GM21515 (cell line): ENCODE measurements around the gene HSD17B4.
"Not testable (repeated sequence)": the region's sequence is repeated elsewhere in the genome, so short reads cannot be mapped to it uniquely, and the experiment has no call there.

Experiments
- ATAC-seq: cut with Tn5 transposase; IDR thresholded peaks from one replicate; pipeline ENCODE4 v1.9.1; 2021; ENCODE audit not compliant: unreplicated experiment

The HSD17B4 gene

DNA sequence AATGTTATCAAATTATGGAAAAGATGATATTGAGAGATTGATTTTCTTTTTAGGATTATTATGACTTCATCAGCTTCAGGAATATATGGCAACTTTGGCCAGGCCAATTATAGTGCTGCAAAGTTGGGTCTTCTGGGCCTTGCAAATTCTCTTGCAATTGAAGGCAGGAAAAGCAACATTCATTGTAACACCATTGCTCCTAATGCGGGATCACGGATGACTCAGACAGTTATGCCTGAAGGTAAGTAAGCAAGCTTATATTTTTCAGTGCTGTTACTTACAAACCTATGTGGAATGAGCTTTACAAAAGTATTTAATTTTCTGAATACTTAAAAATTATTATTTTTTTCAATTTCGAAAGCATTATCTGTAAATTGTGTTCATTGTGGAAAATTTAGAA, 26.5 kb downstream of the HSD17B4 start:
- ATAC-seq: no peak

DNA sequence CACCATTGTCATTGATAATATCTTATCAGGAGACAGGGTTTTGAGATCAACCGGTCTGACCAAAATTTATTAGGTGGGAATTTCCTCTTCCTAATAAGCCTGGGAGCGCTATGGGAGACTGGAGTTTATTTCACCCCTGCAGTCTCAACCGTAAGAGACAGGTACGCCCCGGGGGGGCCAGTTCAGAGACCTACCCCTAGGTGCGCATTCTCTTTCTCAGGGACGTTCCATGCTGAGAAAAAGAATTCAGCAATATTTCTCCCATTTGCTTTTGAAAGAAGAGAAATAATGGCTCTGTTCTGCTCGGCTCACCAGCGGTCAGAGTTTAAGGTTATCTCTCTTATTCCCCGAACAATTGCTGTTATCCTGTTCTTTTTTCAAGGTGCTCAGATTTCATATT, 28.3 kb downstream of the HSD17B4 start:
- not testable (repeated sequence) for ATAC-seq

DNA sequence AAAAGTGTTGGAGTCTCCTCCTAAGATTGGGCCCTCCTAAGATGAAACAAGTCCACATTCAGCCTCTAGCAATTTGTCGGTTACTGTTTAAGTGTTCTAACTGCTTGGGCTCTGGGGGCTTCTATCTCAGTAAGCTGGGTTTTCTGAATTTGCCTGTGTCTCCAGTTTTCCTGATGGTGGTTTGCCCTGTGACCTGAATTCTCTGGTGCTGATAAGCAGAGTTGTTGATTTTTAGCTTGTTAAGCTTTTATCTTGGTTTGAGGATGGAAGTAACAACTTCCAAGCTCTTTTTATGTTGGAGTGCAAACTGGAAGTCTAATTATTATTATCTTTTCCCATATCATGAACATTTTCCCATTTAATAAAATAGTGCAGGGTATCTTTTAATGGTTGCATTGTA, 30.9 kb downstream of the HSD17B4 start:
- no peak for ATAC-seq

DNA sequence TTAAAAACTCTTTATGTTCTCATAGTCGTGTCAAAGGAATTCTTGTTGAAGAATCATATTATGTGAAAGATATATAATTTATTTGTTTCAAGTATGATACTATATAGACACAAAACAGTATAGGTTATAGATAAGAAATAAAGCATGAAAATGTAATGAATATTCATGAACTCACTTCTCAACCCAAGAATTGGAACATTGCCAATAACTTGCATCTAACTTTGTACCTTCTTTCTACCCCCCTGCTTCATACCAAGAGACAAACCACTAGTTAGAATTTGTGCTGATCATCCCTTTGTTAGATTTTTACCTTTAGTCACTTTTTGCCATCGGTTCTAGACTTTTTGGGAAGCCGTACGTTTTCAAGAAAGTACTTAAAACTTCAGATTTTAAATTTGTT, 32.6 kb downstream of the HSD17B4 start:
- ATAC-seq: no peak

DNA sequence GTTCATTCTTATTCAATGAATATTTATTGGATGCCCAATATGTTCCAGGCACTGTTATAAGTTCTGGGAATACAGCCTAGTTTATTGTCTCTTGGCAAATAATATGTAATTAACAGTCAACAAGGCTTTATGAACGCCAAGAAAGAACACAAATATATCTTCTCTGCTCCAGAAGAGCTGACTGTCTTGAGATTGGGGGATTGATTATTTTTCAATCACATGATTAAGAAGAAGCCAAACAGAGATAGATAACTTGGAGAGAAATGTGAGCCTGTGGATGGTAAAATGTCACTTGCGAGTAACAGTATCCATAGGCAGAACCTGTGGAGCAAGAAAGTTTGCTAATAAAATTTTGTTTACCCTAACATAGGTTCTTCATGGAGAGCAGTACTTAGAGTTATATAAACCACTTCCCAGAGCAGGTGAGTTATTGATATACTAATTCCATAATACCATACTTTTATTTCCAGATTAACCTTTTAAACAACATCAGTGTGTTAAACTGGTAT, 49.4 kb downstream of the HSD17B4 start:
- ATAC-seq: no peak

DNA sequence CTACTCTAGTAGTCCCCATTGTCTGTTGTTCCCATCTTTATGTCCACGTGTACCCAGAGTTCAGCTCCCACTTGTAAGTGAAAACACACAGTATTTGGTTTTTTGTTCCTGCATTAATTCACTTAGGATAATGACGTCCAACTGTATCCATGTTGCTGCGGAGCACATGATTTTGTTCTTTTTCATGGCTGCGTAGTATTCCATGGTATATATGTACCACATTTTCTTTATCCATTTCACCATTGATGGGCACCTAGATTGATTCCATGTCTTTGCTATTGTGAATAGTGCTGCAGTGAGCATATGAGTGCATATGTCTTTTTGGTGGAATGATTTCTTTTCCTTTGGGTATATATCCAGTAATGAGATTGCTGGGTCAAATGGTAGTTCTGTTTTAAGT, 51.6 kb downstream of the HSD17B4 start:
- not testable (repeated sequence) for ATAC-seq

DNA sequence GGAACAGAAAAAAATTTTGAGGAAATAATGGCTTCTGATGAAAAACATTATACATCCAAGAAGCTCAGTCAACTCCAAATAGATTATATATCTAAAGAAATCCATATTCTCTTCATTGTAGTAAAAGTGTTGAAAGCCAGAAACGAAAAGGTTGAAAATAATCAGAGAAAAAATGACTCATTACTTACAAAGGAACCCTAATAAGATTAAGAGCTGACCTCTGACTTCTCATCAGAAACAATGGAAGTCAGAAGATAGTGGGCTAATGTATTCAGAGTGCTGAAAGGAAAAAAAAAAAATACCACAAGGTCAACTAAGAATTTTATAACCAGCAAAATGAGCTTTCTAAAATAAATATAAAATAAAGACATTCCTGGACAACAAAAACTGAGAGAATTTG, 60.0 kb downstream of the HSD17B4 start:
- no peak for ATAC-seq

DNA sequence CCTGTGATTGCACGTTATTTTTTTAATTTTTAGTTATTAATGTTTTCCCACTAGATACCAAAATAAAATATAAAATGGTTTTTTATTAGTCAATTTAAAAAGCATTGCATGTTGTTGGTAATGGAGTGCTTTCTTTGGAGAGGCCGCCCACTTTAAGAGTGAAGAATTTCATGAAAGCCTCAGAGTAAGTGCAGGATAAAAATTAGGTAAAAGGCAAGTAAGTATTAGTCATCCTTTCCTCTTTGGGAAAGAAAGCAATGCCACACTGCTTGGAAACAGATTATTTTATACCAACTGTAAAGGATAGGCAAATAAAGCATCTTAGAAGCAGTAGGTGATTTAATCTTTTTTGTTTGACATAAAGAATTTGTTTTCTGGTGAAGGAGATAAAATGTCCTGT, 62.9 kb downstream of the HSD17B4 start:
- no peak for ATAC-seq

DNA sequence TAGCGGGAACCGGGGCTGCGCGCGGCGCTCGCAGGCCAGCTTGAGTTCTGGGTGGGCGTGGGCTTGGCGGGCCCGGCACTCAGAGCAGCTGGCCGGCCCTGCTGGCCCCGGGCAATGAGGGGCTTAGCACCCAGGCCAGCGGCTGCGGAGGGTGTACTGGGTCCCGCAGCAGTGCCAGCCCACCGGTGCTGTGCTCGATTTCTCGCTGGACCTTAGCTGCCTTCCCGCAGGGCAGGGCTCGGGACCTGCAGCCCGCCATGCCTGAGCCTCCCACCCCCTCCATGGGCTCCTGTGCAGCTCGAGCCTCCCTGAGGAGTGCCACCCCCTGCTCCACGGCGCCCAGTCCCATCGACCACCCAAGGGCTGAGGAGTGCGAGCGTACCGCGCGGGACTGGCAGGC, 64.8 kb downstream of the HSD17B4 start:
- ATAC-seq: not testable (repeated sequence)

DNA sequence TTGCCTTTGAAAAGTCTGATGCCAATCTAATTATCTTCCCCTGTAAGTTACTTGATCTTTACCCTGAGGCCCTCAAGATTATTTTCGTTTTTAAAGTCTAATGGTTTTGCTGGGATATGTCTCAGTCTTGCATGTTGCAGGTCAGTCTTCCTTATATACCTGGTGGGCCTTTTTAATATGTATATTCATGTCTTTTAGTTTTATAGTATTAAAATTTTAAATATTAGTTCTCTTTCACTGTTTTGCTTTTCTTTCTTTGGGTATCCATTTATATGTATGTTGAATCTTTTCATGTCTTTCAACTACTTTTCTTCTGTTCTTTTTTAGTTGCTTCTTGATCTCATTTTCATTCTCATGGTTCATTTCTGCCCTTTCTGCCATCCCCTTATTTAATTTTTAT, 68.9 kb downstream of the HSD17B4 start:
- no peak for ATAC-seq

DNA sequence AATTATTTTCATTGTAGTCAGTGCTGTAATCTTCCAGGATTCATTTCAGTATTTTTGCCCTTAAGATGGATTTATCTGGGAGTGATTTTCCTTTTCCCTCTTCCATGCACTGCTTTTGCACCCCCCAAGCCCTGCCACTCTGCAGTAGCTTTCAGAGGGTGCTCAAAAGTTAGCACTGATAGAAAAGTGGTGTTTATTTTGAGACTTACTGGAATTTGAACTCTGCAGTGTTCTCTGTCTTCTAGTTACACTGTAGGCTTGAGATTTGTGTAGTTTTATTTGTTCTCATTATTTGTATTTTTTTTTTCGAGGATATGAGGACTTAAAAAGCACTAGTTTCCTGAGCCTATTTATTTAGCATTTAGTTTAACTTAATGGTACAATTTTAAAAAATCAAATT, 70.5 kb downstream of the HSD17B4 start:
- no peak for ATAC-seq

DNA sequence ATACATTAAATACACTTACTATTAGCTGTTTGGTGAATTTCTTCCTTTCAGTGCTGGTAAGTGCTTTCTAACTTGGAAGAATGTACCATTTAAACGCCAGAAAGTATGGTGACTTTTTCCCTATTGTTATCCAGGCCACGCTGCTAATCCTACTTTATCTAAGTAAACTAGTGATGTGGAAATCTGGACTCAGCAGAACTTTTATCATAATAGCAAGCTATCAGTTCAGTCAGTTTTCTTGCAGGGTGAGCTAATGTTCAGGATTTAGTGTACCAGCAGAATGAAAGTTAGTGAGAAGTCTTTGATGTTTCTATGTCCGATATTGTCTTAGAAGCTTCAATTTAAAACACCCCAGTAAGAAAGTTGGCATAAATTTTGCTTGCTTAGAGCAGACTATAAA, 72.2 kb downstream of the HSD17B4 start:
- no peak for ATAC-seq

DNA sequence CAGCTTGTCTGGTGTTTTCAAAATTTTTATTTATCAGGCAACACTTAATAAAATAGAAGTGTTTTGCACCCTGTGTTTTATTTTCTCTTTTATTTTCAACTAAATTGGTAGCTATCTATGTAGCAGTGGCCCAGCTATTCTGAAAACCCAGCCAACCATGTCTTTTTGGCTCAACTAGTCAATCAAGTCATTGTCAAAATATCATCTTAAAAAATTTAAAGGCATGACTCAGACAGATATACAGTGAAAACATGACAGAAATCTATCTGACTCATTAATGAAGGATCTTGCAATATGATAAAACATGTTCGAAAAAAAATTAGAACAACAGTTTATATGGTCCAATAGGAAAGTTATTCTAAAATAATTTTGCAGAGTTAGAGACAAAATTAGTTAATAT, 75.1 kb downstream of the HSD17B4 start:
- ATAC-seq: no peak

DNA sequence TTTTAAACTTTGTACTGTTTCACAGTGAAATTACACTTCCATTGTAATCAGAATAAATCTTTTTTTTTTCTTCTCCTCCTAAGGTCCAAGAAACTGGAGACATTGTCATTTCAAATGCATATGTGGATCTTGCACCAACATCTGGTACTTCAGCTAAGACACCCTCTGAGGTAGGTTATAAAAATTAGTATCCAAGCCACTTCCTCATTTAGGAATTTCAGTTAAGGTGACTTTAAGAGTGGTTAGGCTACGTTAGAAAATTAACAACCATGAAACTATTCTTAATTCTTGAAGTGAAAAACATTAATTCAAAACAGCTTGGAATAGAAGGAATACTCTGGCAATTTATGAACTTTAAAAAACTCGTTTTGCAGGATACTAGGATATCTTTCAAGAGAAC, 77.5 kb downstream of the HSD17B4 start:
- ATAC-seq: no peak

DNA sequence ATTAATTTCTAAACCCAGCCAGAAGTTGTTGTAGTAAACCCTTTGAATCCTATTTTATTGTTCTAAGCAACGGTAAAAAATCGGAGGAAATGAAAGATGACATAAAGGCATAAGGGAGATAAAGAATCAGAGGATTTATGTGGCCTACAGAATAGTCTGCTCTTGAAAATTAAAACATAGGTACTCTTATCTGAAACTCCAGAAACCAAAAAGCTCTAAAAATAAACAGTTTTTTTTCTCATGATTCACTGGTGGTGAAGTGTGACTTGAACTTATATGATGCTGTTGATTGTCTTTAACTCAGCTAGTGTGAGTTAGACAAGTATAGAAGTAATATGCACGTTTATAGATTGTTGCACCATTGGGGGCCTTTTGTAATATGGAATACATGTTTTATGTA, 80.3 kb downstream of the HSD17B4 start:
- ATAC-seq: no peak

DNA sequence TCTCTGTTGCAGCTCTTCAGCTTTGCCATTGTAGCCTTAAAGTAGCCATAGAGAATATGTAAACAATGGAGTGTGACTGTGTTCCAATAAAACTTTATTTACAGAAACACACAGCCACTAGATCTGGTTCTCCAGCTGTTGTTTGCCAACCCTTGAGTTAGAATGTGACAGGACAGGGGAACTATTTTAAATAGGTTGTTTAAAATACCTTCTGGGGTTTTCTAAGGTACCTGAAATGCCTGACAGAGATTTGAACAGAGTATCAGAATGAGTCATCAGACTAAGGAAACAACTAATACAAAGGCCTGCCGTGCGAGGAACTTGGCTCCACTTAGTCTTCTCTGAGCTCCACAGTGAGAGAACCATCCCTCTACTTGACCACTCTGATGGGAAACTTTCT, 85.4 kb downstream of the HSD17B4 start:
- peak; percentile 99 for ATAC-seq

DNA sequence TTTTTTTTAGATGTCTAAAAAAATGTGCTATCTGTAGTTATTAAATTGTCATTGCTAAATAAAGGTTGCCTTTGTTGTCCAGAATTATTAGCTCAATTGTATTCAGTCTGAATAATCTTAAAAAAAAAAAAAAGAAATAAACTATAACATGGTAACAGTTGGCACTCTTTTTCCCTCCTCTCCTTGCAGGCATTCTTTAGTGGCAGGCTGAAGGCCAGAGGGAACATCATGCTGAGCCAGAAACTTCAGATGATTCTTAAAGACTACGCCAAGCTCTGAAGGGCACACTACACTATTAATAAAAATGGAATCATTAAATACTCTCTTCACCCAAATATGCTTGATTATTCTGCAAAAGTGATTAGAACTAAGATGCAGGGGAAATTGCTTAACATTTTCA, 89.4 kb downstream of the HSD17B4 start:
- ATAC-seq: no peak

DNA sequence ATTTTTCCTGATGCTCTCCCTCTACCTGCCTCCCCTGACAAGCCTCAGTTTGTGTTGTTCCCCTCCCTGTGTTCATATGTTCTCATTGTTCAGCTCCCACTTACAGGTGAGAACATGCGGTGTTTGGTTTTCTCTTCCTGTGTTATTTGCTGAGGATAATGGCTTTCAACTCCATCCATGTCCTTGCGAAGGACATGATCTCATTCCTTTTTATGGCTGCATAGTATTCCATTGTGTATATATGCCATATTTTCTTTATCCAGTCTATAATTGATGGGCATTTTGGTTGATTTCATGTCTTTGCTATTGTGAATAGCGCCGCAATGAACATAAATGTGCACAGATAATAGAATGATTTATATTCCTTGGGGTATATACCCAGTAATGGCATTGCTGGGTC, 99.5 kb downstream of the HSD17B4 start:
- ATAC-seq: no peak

DNA sequence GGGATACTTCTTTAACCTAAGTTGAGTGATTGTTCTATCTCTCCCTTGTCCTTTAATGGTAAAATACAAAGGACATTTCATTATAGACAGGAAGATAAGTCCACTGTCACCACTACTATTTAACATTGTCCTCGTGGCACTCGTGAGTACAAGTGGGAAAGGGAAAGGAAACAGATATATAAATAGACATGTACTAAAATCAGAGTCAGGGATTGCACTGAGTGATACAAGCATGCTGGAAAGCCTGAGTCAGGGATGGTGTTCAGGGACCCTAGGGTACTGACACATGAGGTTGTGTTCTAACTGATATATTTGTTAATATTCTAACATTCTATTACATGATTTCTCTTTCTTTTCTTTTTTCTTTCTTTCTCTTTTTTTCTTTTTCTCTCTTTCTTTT, 102.3 kb downstream of the HSD17B4 start:
- no peak for ATAC-seq

DNA sequence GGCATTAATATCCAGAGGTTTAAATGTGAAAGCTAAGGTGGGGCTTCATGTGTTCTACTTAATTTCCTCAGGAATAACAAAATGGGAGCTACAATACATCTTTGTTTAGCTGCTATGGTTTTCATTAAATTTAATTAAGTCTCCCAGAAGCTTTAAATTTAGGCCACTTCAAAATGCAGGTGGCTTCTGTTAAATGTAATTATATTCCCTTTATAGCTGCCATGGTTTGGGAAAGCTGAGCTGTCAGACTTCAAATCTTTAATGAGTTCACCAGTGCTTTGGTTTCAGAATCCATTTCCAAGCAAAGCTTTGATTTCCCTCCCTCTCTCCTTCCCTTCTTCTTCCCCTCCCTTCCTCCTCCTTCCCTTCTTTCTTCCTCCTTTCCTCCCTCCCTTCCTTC, 118.6 kb downstream of the HSD17B4 start:
- no peak for ATAC-seq

DNA sequence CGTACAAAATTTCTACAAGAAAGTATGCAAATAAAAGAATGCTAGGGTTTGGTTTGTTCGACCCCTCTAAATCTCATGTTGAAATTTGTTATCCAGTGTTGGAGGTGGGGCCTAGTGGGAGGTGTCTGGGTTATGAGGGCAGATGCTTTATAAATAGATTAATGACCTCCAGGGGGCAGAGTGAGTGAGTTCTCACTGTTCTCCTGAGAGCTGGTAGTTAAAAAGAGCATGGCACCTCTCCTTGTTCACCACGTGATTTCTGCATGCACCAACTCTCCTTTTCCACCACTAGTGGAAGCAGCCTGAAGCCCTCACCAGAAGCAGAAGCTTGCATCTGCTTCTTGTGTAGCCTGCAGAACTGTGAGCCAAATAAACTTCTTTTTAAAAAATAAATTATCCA, 126.6 kb downstream of the HSD17B4 start:
- peak; percentile 64 for ATAC-seq

DNA sequence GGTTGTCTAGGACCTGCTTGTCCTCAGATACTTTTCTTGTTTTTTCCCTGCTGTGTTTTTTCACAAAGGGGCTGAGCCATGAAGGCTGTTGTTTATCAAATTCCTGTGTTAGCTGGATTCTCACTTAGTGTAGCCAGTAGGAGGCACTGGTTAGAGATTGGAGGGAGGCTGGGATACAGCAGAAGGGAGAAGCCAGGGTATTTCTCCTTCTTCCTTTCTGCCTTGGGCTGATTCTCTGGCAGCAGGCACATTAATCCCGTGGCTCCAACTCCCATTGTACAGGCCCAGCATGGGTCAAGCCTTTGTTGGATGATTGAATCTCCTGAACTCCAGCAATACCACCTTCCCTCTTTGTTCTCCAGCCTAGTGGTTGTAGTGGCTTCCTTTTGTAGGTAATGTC, 130.7 kb downstream of the HSD17B4 start:
- ATAC-seq: no peak

DNA sequence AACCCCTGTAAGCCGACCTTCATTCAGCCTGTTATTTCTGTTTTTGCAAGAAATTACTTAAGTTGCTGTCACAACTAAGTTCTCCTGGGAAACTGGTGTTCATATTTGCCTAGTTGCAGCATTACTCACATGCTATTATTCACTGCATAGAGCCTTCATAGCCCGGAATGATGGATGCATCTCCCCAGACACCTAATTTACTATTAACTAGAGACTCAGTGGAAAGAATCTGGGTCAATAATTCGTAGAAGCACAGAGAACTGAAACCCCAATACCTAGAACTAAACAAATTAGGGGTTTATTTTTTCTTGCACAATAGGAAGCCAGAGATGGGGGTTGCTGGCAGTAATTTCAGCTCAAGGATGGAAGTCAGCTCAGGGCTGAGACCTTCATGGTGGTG, 131.4 kb downstream of the HSD17B4 start:
- ATAC-seq: peak; percentile 80
